HG03139 (cell line): ENCODE results near the gene GPR78.

Experiments
- ATAC-seq: cut with Tn5 transposase; IDR thresholded peaks from one replicate; pipeline ENCODE4 v1.9.1; 2021; ENCODE audit not compliant: unreplicated experiment

The GPR78 gene

GRCh38 chr4:8580321-8581093 is at the start of gene GPR78:
GPR78 (plus strand) TSS chr4:8580392; CDS start chr4:8580983, 591 bp downstream.
- no peak for ATAC-seq

- no peak for ATAC-seq
Observed at GRCh38 chr4:8532245-8532781, 47.9 kb upstream of the GPR78 start.

- ATAC-seq, result no peak
Observed at GRCh38 chr4:8533274-8533865, 46.8 kb upstream of the GPR78 start.

- ATAC-seq, result no peak
Observed at GRCh38 chr4:8534129-8534528, 46.1 kb upstream of the GPR78 start.

GRCh38 chr4:8534611-8535010 is 45.6 kb upstream of the GPR78 start:
- ATAC-seq, result no peak

GRCh38 chr4:8536467-8536866 is 43.7 kb upstream of the GPR78 start:
- no peak for ATAC-seq

GRCh38 chr4:8537041-8537461 is 43.1 kb upstream of the GPR78 start:
- no peak for ATAC-seq

- no peak for ATAC-seq
Observed at GRCh38 chr4:8538076-8538702, 42.0 kb upstream of the GPR78 start.

GRCh38 chr4:8538703-8539567 is 41.3 kb upstream of the GPR78 start:
- no peak for ATAC-seq

- ATAC-seq, result no peak
Observed at GRCh38 chr4:8539661-8540060, 40.5 kb upstream of the GPR78 start.

- no peak for ATAC-seq
Observed at GRCh38 chr4:8540072-8540471, 40.1 kb upstream of the GPR78 start.

GRCh38 chr4:8540586-8540985 is 39.6 kb upstream of the GPR78 start:
- ATAC-seq, result no peak

- no peak for ATAC-seq
Observed at GRCh38 chr4:8540991-8541390, 39.2 kb upstream of the GPR78 start.

- ATAC-seq, result no peak
Observed at GRCh38 chr4:8541981-8542715, 38.0 kb upstream of the GPR78 start.

- ATAC-seq, result no peak
Observed at GRCh38 chr4:8542776-8543525, 37.2 kb upstream of the GPR78 start.

GRCh38 chr4:8543623-8544022 is 36.6 kb upstream of the GPR78 start:
- no peak for ATAC-seq

- no peak for ATAC-seq
Observed at GRCh38 chr4:8544282-8544681, 35.9 kb upstream of the GPR78 start.

- no peak for ATAC-seq
Observed at GRCh38 chr4:8544741-8545438, 35.3 kb upstream of the GPR78 start.

- no peak for ATAC-seq
Observed at GRCh38 chr4:8545439-8545765, 34.8 kb upstream of the GPR78 start.
